Measurements from ENCODE around the gene TDRD6. TPM values are rescaled to one million over a fixed set of nuclear protein-coding genes. Genes with fewer than 3 reads are reported as not detected.

TDRD6 gene
- total RNA-seq, 4 donors from 2014 or later = 0.20 to 0.48 (median 0.41) TPM; not detected in 1

DNA sequence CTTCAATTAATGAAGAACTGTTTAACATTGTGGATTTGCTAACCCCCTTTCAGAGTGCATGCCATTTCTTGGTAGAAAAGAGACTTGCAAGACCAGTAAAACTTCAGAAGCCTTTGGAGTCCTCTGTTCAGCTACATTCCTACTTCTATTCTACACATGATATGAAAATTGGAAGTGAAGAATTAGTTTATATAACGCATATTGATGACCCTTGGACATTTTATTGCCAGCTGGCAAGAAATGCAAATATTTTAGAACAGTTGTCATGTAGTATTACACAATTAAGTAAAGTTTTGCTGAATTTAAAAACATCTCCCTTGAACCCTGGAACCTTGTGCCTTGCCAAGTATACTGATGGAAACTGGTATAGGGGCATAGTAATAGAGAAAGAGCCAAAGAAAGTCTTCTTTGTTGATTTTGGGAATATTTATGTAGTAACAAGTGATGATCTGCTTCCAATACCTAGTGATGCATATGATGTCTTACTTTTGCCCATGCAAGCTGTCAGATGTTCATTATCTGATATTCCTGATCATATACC is 3.3 kb downstream of the TDRD6 start:
- Histone ChIP-seq H3K27me3 (no peaks in the 10 kb centered on the region), H3K4me1 (no peaks in the 10 kb centered on the region), H3K4me3 (no peak overlapping the region), H3K27ac (no peak overlapping the region), H3K36me3 (no peaks in the 10 kb centered on the region), H3K9me3 (no peaks in the 10 kb centered on the region)
- intact Hi-C loops (cut with DNase I; ENCODE audit: low total_unique reads) (no loop called here), in situ Hi-C loops (cut with MboI; ENCODE audit: low pct_ligation_motif_present in 1 of 4, low pct_unique_long_range_greater_than_20kb in 1 of 4, low sequenced_read_pairs in 3 of 4) (no loop called here)
- no peak for TF ChIP-seq POLR2A (IDR thresholded peaks at IDR 0.05)
- TF ChIP-seq POLR2AphosphoS5 (IDR thresholded peaks at IDR 0.05) = no peak
- no peak for TF ChIP-seq EP300 (IDR thresholded peaks at IDR 0.05; ENCODE audit: low read depth)
- TF ChIP-seq, protein P1, sequence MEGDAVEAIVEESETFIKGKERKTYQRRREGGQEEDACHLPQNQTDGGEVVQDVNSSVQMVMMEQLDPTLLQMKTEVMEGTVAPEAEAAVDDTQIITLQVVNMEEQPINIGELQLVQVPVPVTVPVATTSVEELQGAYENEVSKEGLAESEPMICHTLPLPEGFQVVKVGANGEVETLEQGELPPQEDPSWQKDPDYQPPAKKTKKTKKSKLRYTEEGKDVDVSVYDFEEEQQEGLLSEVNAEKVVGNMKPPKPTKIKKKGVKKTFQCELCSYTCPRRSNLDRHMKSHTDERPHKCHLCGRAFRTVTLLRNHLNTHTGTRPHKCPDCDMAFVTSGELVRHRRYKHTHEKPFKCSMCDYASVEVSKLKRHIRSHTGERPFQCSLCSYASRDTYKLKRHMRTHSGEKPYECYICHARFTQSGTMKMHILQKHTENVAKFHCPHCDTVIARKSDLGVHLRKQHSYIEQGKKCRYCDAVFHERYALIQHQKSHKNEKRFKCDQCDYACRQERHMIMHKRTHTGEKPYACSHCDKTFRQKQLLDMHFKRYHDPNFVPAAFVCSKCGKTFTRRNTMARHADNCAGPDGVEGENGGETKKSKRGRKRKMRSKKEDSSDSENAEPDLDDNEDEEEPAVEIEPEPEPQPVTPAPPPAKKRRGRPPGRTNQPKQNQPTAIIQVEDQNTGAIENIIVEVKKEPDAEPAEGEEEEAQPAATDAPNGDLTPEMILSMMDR (IDR thresholded peaks at IDR 0.05) = no peak
- WGBS, 2 donors (ENCODE audit: low coverage in 1 of 2) = 47 to 75% methylated on average over 1 of the region's 1 CpG
- DNase-seq = no peak

DNA sequence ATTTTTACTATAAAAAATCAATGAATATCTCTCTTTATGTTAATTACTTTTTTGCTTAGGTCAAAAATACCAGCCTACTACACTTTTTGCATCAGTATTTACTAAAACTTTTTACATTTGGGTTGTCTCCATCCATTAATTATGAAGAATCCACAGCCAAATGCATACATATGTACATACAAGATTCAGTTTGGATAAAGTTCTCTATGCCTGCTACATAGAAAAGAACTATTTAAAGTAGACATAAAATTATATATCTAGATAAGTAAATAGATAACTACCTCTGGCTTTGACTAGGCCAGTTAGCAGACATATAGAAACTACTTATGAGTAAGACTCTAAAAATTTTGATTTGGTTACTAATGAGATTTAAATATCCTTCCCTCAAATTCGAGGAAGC is 12.3 kb downstream of the TDRD6 start:
- H3K27me3 ChIP-seq = no peaks in the 10 kb centered on the region
- intact Hi-C loops (cut with DNase I; ENCODE audit: low total_unique reads) = no loop called here
- no peaks in the 10 kb centered on the region for H3K4me1 ChIP-seq
- no peak for DNase-seq
- no peak overlapping the region for H3K4me3 ChIP-seq
- no peak overlapping the region for H3K27ac ChIP-seq
- in situ Hi-C loops (cut with MboI; ENCODE audit: low pct_ligation_motif_present in 1 of 4, low pct_unique_long_range_greater_than_20kb in 1 of 4, low sequenced_read_pairs in 3 of 4) = no loop called here
- WGBS, 2 donors (ENCODE audit: low coverage in 1 of 2) = 66 to 67% methylated on average over 1 of the region's 1 CpG
- TF ChIP-seq, protein P1 (IDR thresholded peaks at IDR 0.05) = no peak
- no peak for TF ChIP-seq EP300 (IDR thresholded peaks at IDR 0.05; ENCODE audit: low read depth)
- no peak for TF ChIP-seq POLR2AphosphoS5 (IDR thresholded peaks at IDR 0.05)
- TF ChIP-seq POLR2A (IDR thresholded peaks at IDR 0.05) = no peak
- no peaks in the 10 kb centered on the region for H3K36me3 ChIP-seq
- H3K9me3 ChIP-seq = no peaks in the 10 kb centered on the region

DNA sequence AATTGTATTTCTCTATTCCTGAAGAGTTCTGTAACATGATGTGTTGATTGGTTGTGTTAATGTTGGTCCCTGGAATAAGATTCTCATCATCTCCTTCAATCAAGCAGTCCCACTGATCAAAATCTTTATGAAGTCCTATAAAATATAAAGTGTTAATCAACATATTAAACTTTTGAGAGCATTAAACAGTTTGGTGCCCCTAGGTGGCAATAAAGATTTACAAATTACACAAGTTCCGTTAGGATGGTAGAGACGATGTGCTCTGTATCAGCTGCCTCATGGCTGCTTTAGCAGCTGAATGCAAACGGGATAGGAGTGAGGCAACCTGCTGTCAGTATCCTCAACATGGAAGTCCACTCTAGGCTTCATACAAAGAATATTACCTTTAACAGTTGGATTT is 16.9 kb downstream of the TDRD6 start:
- intact Hi-C loops (cut with DNase I; ENCODE audit: low total_unique reads) = no loop called here
- in situ Hi-C loops (cut with MboI; ENCODE audit: low pct_ligation_motif_present in 1 of 4, low pct_unique_long_range_greater_than_20kb in 1 of 4, low sequenced_read_pairs in 3 of 4) = no loop called here
- TF ChIP-seq, protein P1 (IDR thresholded peaks at IDR 0.05) = no peak
- no peak for TF ChIP-seq POLR2AphosphoS5 (IDR thresholded peaks at IDR 0.05)
- no peak for TF ChIP-seq POLR2A (IDR thresholded peaks at IDR 0.05)
- no peak for TF ChIP-seq EP300 (IDR thresholded peaks at IDR 0.05; ENCODE audit: low read depth)
- Histone ChIP-seq H3K9me3 (no peaks in the 10 kb centered on the region), H3K4me3 (no peak overlapping the region), H3K27me3 (no peaks in the 10 kb centered on the region), H3K27ac (no peak overlapping the region), H3K4me1 (no peaks in the 10 kb centered on the region), H3K36me3 (no peaks in the 10 kb centered on the region)
- WGBS, 2 donors (ENCODE audit: low coverage in 1 of 2) = 4 to 7% methylated on average over 3 of the region's 3 CpGs
- no peak for DNase-seq

DNA sequence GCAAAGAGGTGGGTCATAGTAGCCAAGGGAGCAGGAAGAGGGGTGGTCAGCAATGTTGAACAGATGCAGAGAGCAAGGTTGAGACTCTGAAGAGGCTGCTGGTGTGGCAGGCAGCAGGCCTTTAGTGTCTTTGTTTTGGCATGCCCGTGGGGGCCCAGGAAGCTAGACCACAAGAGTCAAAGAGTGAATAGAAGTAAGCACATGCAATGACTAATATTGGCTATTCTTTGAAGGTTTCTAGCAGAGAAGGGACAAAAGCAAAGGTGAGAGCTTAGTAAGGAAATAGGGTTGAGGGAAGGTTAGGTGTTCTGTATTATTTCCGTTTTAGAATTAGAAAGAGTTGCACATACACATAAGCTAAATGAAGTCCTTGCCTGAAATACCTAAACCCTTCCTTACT is 18.8 kb downstream of the TDRD6 start:
- H3K4me1 ChIP-seq = no peaks in the 10 kb centered on the region
- no peaks in the 10 kb centered on the region for H3K36me3 ChIP-seq
- WGBS, 2 donors (ENCODE audit: low coverage in 1 of 2) = 69 to 82% methylated on average over 2 of the region's 2 CpGs
- no peaks in the 10 kb centered on the region for H3K9me3 ChIP-seq
- H3K4me3 ChIP-seq = no peak overlapping the region
- no peak overlapping the region for H3K27ac ChIP-seq
- no peaks in the 10 kb centered on the region for H3K27me3 ChIP-seq
- intact Hi-C loops (cut with DNase I; ENCODE audit: low total_unique reads) (no loop called here), in situ Hi-C loops (cut with MboI; ENCODE audit: low pct_ligation_motif_present in 1 of 4, low pct_unique_long_range_greater_than_20kb in 1 of 4, low sequenced_read_pairs in 3 of 4) (no loop called here)
- DNase-seq = no peak
- TF ChIP-seq POLR2AphosphoS5 (IDR thresholded peaks at IDR 0.05) (no peak), POLR2A (IDR thresholded peaks at IDR 0.05) (no peak), EP300 (IDR thresholded peaks at IDR 0.05; ENCODE audit: low read depth) (no peak)
- TF ChIP-seq, protein P1 (IDR thresholded peaks at IDR 0.05) = no peak

All from transverse colon (tissue), 4 donors.